H1 (cell line): ENCODE data around the gene PLGLB2. TPM values are rescaled to one million over a fixed set of nuclear protein-coding genes. Genes with fewer than 3 reads are reported as not detected.
"Not testable (repeated sequence)": the region's sequence is repeated elsewhere in the genome, so short reads cannot be mapped to it uniquely, and the experiment has no call there.

Experiments
- CTCF ChIA-PET: fragments of 300-600 bp; sonication (Branson Sonifier 250); formaldehyde crosslinking; loops from one replicate; lab custom pipeline; 2021; ENCODE audit not compliant: partially characterized antibody; lab: Charles Lee
- POLR2A ChIA-PET: fragments of 300-600 bp; sonication (Branson Sonifier 250); formaldehyde crosslinking; loops from one replicate; lab custom pipeline; 2021; ENCODE audit warnings: inconsistent platforms; ENCODE audit not compliant: partially characterized antibody; lab: Charles Lee
- DNase-seq, 2 experiments: peaks; one replicate each; pipeline versions ENCODE4 v3.0.0 to v3.0.0-alpha.2; 2010 to 2022; ENCODE audit warnings: low spot score in 2 of 2, low read depth in 1 of 2, mixed read lengths in 1 of 2
- FAIRE-seq: peaks from 2 replicates; lab custom pipeline; 2011; peaks lifted over from hg19 to GRCh38; lab: Jason Lieb, UNC
- H2AFZ ChIP-seq: 2 replicates; pipeline ENCODE4 v1.8.1; 2012; ENCODE audit warnings: low read length, inconsistent platforms
- H2AK5ac ChIP-seq: 2 replicates; pipeline ENCODE4 v1.6.1; 2013; ENCODE audit warnings: low read depth, low read length
- H2BK120ac ChIP-seq: replicated peaks from 2 replicates; pipeline ENCODE3; 2013; ENCODE audit warnings: low read depth, low read length, inconsistent platforms
- H2BK12ac ChIP-seq: 2 replicates; pipeline ENCODE4 v1.6.1; 2013; ENCODE audit warnings: low read depth, low read length
- H2BK15ac ChIP-seq: 2 replicates; pipeline ENCODE4 v1.6.1; 2013; ENCODE audit warnings: low read length
- H2BK20ac ChIP-seq: 2 replicates; pipeline ENCODE4 v1.6.1; 2013; ENCODE audit warnings: low read length
- H2BK5ac ChIP-seq: 2 replicates; pipeline ENCODE4 v1.6.1; 2013; ENCODE audit warnings: low read depth, low read length
- H3K14ac ChIP-seq: 2 replicates; pipeline ENCODE4 v1.6.1; 2013; ENCODE audit warnings: inconsistent platforms; ENCODE audit not compliant: insufficient read length
- H3K18ac ChIP-seq: 2 replicates; pipeline ENCODE4 v1.6.1; 2013; ENCODE audit warnings: low read length; ENCODE audit errors: extremely low read depth
- H3K23ac ChIP-seq: 2 replicates; pipeline ENCODE4 v1.6.1; 2013; ENCODE audit warnings: inconsistent platforms; ENCODE audit not compliant: insufficient read length
- H3K23me2 ChIP-seq: 2 replicates; pipeline ENCODE4 v1.6.1; 2013; ENCODE audit warnings: low read depth, low read length
- H3K27ac ChIP-seq: 2 replicates; pipeline ENCODE4 v1.6.1; 2011; ENCODE audit warnings: low read depth, low read length, inconsistent platforms
- H3K27me3 ChIP-seq, 4 experiments: replicated peaks in 1 of 4; 1 replicate in 1 of 4; 2 replicates in 3 of 4; pipeline versions ENCODE4 v1.6.1 to v1.8.1; 2011 to 2013; ENCODE audit warnings: low read length in 3 of 4, mild to moderate bottlenecking in 3 of 4, inconsistent platforms in 2 of 4, mixed read lengths in 2 of 4, moderate library complexity in 1 of 4; ENCODE audit not compliant: control insufficient read depth in 3 of 4, insufficient read depth in 3 of 4; ENCODE audit errors: extremely low read depth in 1 of 4
- H3K36me3 ChIP-seq, 4 experiments: 2 replicates each; pipeline versions ENCODE4 v1.6.1 to v1.8.1; 2011 to 2013; ENCODE audit warnings: mild to moderate bottlenecking in 4 of 4, low read length in 3 of 4, moderate library complexity in 2 of 4, control low read depth in 1 of 4, inconsistent platforms in 1 of 4; ENCODE audit not compliant: insufficient read depth in 4 of 4, control insufficient read depth in 2 of 4
- H3K4ac ChIP-seq: replicated peaks from 2 replicates; pipeline ENCODE3; 2013; ENCODE audit warnings: low read length, low read depth, mixed read lengths, inconsistent platforms; ENCODE audit not compliant: insufficient read length
- H3K4me1 ChIP-seq, 4 experiments: replicated peaks in 1 of 4; 1 replicate in 1 of 4; 2 replicates in 3 of 4; pipeline versions ENCODE4 v1.6.1 to v1.8.1; 2011 to 2013; ENCODE audit warnings: low read length in 3 of 4, inconsistent platforms in 2 of 4, mixed read lengths in 1 of 4; ENCODE audit not compliant: insufficient read depth in 4 of 4, control insufficient read depth in 3 of 4
- H3K4me2 ChIP-seq, 2 experiments: 2 replicates each; pipeline versions ENCODE4 v1.6.1 to v1.8.1; 2011 to 2013; ENCODE audit warnings: low read depth in 2 of 2, low read length in 2 of 2, control low read depth in 1 of 2, inconsistent platforms in 1 of 2, mild to moderate bottlenecking in 1 of 2; ENCODE audit not compliant: insufficient read depth in 1 of 2
- H3K4me3 ChIP-seq, 4 experiments: fragments of 200-600, 300-600 bp in 1 of 4; sonication (generic), shearing (Covaris generic), sonication (Bioruptor Twin) in 1 of 4; 2 replicates each; pipeline versions ENCODE4 v1.5.1 to v1.8.1; 2011 to 2016; ENCODE audit warnings: low read length in 4 of 4, low read depth in 3 of 4, control low read depth in 2 of 4, inconsistent platforms in 2 of 4, mild to moderate bottlenecking in 2 of 4, mixed read lengths in 1 of 4, moderate library complexity in 1 of 4; ENCODE audit not compliant: insufficient read depth in 2 of 4; ENCODE audit errors: extremely low read depth in 1 of 4
- H3K56ac ChIP-seq: replicated peaks from 2 replicates; pipeline ENCODE3; 2013; ENCODE audit warnings: low read depth, mild to moderate bottlenecking, mixed read lengths, low read length, inconsistent platforms; ENCODE audit not compliant: insufficient read length
- H3K79me1 ChIP-seq: 2 replicates; pipeline ENCODE4 v1.6.1; 2013; ENCODE audit warnings: low read depth, low read length, control low read depth
- H3K79me2 ChIP-seq, 2 experiments: 2 replicates each; pipeline versions ENCODE4 v1.6.1 to v1.8.1; 2012 to 2013; ENCODE audit warnings: low read length in 2 of 2, mild to moderate bottlenecking in 2 of 2, inconsistent platforms in 1 of 2; ENCODE audit not compliant: insufficient read depth in 2 of 2, control insufficient read depth in 1 of 2
- H3K9ac ChIP-seq, 4 experiments: replicated peaks in 1 of 4; 1 replicate in 1 of 4; 2 replicates in 3 of 4; pipeline versions ENCODE4 v1.6.1 to v1.8.1; 2011 to 2013; ENCODE audit warnings: low read depth in 3 of 4, low read length in 3 of 4, control low read depth in 2 of 4, mild to moderate bottlenecking in 2 of 4, moderate library complexity in 2 of 4, inconsistent platforms in 1 of 4; ENCODE audit errors: extremely low read depth in 1 of 4
- H3K9me3 ChIP-seq, 2 experiments: 2 replicates each; pipeline versions ENCODE4 v1.6.1 to v1.8.1; 2012 to 2013; ENCODE audit warnings: mild to moderate bottlenecking in 2 of 2, moderate library complexity in 2 of 2, control low read depth in 1 of 2, inconsistent platforms in 1 of 2, low read depth in 1 of 2, low read length in 1 of 2, mixed read lengths in 1 of 2; ENCODE audit not compliant: insufficient read depth in 2 of 2
- H4K20me1 ChIP-seq, 2 experiments: replicated peaks in 1 of 2; 2 replicates each; pipeline versions ENCODE3 to v1.8.1; 2011 to 2013; ENCODE audit warnings: inconsistent platforms in 2 of 2, low read length in 2 of 2, mild to moderate bottlenecking in 1 of 2; ENCODE audit not compliant: insufficient read depth in 2 of 2, control insufficient read depth in 1 of 2
- H4K5ac ChIP-seq: 2 replicates; pipeline ENCODE4 v1.6.1; 2013; ENCODE audit warnings: low read length, low read depth, mixed read lengths, inconsistent platforms; ENCODE audit not compliant: insufficient read length
- H4K8ac ChIP-seq: 2 replicates; pipeline ENCODE4 v1.8.0; 2013; ENCODE audit warnings: mild to moderate bottlenecking, moderate library complexity, low read length, inconsistent platforms; ENCODE audit not compliant: insufficient read depth; ENCODE audit errors: extremely low read depth
- H4K91ac ChIP-seq: replicated peaks from 2 replicates; pipeline ENCODE3; 2013; ENCODE audit warnings: low read length, mixed read lengths, inconsistent platforms; ENCODE audit not compliant: insufficient read length
- WGBS, 2 experiments: shearing (Covaris generic) in 1 of 2; methylation state at CpG; one replicate each; pipeline versions ENCODE4 v1.1.6 to v1.1.7; 2013 to 2015; ENCODE audit warnings: low lambda C conversion rate in 2 of 2, mixed read lengths in 2 of 2, inconsistent platforms in 1 of 2, low coverage in 1 of 2, missing lambda C conversion rate in 1 of 2; ENCODE audit not compliant: insufficient replicate concordance in 2 of 2, insufficient coverage in 1 of 2, insufficient read length in 1 of 2; ENCODE audit errors: extremely low coverage in 1 of 2, missing lambda C conversion rate in 1 of 2; 5-methylcytosine and 5-hydroxymethylcytosine counted together
- polyA plus RNA-seq, 7 experiments: library from polyadenylated mRNA; depleted of rRNA in 3 of 7; stranded (reverse) in 5 of 7; unstranded in 2 of 7; fragments of >200 nt in 5 of 7; fragments of 200-250 nt in 2 of 7; gene quantifications; 1 replicate in 5 of 7; 2 replicates in 1 of 7; 4 replicates in 1 of 7; pipeline versions ENCODE4 v1.2.1 to v1.2.3, GENCODE V29; 2011 to 2013; ENCODE audit warnings: missing spikeins in 2 of 7, mixed read lengths in 2 of 7
- total RNA-seq: library from RNA; stranded (reverse); fragmentation: NEBNext Ultra II Directional; extraction: Animal tissue kit (Norgen Biotek cat#: 25700); gene quantifications from 2 replicates; pipeline ENCODE4 v1.2.1, GENCODE V29; 2021

Gene PLGLB2
- total and polyA plus RNA-seq, 2 of the 8 experiments (the other 6 are each of a cell fraction or from before 2014, with no cell fraction given) = 0.14 TPM; not detected in 1

DNA sequence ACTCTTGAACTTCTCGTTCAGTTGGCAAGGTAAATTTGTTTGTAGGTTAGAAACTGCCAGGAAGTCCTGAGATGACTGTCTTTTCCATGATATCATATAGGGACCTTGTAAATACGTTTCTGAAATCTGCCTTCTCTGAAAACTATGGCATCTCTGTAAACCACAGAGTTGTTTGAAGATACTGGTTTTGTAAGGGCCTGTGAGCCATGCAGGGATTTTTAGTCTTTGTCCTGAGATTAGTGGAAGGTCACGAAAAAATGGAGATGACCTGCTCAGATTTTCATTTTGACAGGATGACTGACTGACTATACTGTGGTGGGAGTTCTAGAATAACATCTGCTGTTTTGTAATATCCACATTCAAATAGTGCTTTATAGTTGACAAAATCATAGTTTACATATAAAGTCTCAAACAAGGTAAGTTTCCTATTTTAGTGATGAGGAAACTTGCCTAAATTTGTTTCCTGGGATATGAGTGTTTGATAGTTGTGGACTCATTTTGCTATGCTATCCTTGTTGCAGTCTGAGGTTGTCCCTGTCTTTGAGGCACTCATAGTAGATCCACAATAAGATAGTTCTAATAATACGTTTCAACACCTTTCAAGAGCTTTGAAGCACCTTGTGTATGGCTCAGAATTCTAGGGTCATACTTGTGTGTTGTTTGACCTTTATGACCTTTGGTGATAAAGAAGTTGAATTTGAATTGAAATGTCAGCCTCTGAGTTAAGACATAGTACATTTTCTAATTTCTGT is 43.1 kb upstream of the PLGLB2 start:
- H2AFZ ChIP-seq, H4K20me1 ChIP-seq, H3K27me3 ChIP-seq, H2BK120ac ChIP-seq, H3K23ac ChIP-seq, POLR2A ChIA-PET, DNase-seq, H2BK15ac ChIP-seq, FAIRE-seq, H3K79me2 ChIP-seq, H3K23me2 ChIP-seq, H3K56ac ChIP-seq, H3K4ac ChIP-seq, H3K79me1 ChIP-seq, H3K27ac ChIP-seq, H3K4me3 ChIP-seq, H2BK5ac ChIP-seq, H4K8ac ChIP-seq, H3K18ac ChIP-seq, H3K36me3 ChIP-seq, H3K4me2 ChIP-seq, H3K9me3 ChIP-seq, H3K9ac ChIP-seq, H2BK12ac ChIP-seq, H2BK20ac ChIP-seq, CTCF ChIA-PET, H3K14ac ChIP-seq, H2AK5ac ChIP-seq, H3K4me1 ChIP-seq, H4K5ac ChIP-seq, H4K91ac ChIP-seq: not testable (repeated sequence)
- no CpG with 5 or more reads among the region's 4 CpGs for WGBS, 2 experiments

DNA sequence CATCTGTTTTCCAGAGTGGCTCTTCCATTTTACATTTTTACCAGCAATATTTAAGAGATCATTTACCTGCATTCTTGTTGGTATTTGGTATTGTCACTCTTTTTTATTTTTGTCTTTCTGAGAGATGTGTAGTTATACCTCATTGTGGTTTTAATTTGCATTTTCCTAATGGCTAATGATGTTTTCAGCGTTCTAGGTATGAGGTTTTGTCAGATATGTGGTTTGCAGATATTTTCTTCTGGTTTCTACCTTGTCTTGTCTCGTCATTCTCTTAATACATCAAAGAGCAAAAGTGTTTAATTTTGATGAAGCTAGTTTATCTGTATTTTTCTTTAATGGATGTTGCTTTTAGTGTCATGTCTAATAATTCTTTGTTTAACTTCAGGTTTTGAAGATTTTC is 39.5 kb upstream of the PLGLB2 start:
- H3K4me3 ChIP-seq, H2BK120ac ChIP-seq, H3K27me3 ChIP-seq, H2BK5ac ChIP-seq, H2BK15ac ChIP-seq, H4K5ac ChIP-seq, H3K27ac ChIP-seq, H3K36me3 ChIP-seq, H2BK12ac ChIP-seq, CTCF ChIA-PET, H3K79me1 ChIP-seq, H3K18ac ChIP-seq, H3K79me2 ChIP-seq, H3K9me3 ChIP-seq, H3K14ac ChIP-seq, H4K20me1 ChIP-seq, H2AFZ ChIP-seq, H3K56ac ChIP-seq, H3K9ac ChIP-seq, H3K23ac ChIP-seq, H2BK20ac ChIP-seq, DNase-seq, POLR2A ChIA-PET, H3K23me2 ChIP-seq, H3K4ac ChIP-seq, H3K4me1 ChIP-seq, FAIRE-seq, H4K91ac ChIP-seq, H3K4me2 ChIP-seq, H2AK5ac ChIP-seq, H4K8ac ChIP-seq: not testable (repeated sequence)
- WGBS, 2 experiments = 94% methylated on average over 2 of the region's 2 CpGs; no CpG with 5 or more reads in 1 of the 2 experiments
